HG03060 (cell line): ENCODE measurements around the gene FAM117B.
"Not testable (repeated sequence)": the region's sequence is repeated elsewhere in the genome, so short reads cannot be mapped to it uniquely, and the experiment has no call there.

Experiments used
- ATAC-seq: cut with Tn5 transposase; IDR thresholded peaks from one replicate; pipeline ENCODE4 v1.9.1; 2021; ENCODE audit warnings: low read depth, moderate number of reproducible peaks; ENCODE audit not compliant: unreplicated experiment

The FAM117B gene

GRCh38 chr2:202636213-202636513 is 1.4 kb downstream of the FAM117B start:
- no peak for ATAC-seq

- no peak for ATAC-seq
These were observed 4.0 kb downstream of the FAM117B start for GRCh38 chr2:202638721-202639120.

- no peak for ATAC-seq
These were observed 4.5 kb downstream of the FAM117B start for GRCh38 chr2:202639231-202639630.

- ATAC-seq, result no peak
These were observed 7.8 kb downstream of the FAM117B start for GRCh38 chr2:202642567-202642966.

- ATAC-seq, result no peak
These were observed 8.5 kb downstream of the FAM117B start for GRCh38 chr2:202643012-202643858.

GRCh38 chr2:202652119-202652518 is 17.4 kb downstream of the FAM117B start:
- no peak for ATAC-seq

GRCh38 chr2:202653890-202654289 is 19.1 kb downstream of the FAM117B start:
- ATAC-seq, result no peak

- ATAC-seq, result no peak
These were observed 23.1 kb downstream of the FAM117B start for GRCh38 chr2:202657876-202658275.

GRCh38 chr2:202660796-202661195 is 26.0 kb downstream of the FAM117B start:
- ATAC-seq, result no peak

GRCh38 chr2:202669841-202670240 is 35.1 kb downstream of the FAM117B start:
- no peak for ATAC-seq

GRCh38 chr2:202671317-202672035 is 36.7 kb downstream of the FAM117B start:
- no peak for ATAC-seq

GRCh38 chr2:202675097-202675496 is 40.3 kb downstream of the FAM117B start:
- ATAC-seq, result not testable (repeated sequence)

GRCh38 chr2:202679980-202680379 is 45.2 kb downstream of the FAM117B start:
- no peak for ATAC-seq

GRCh38 chr2:202680512-202680911 is 45.7 kb downstream of the FAM117B start:
- ATAC-seq, result no peak

- no peak for ATAC-seq
These were observed 47.0 kb downstream of the FAM117B start for GRCh38 chr2:202681688-202682205.

GRCh38 chr2:202682274-202682673 is 47.5 kb downstream of the FAM117B start:
- ATAC-seq, result no peak

GRCh38 chr2:202687276-202687675 is 52.5 kb downstream of the FAM117B start:
- no peak for ATAC-seq

- no peak for ATAC-seq
These were observed 54.7 kb downstream of the FAM117B start for GRCh38 chr2:202689459-202689858.

GRCh38 chr2:202689898-202690297 is 55.1 kb downstream of the FAM117B start:
- ATAC-seq, result no peak

GRCh38 chr2:202690321-202690900 is 55.6 kb downstream of the FAM117B start:
- ATAC-seq, result no peak

- no peak for ATAC-seq
These were observed 58.7 kb downstream of the FAM117B start for GRCh38 chr2:202693503-202693902.
